GM21526 (cell line): ENCODE data around the gene YKT6.
A peak's percentile ranks its signal among the peaks of the same experiment; 100 is the strongest.

Experiments used
- ATAC-seq: cut with Tn5 transposase; IDR thresholded peaks from one replicate; pipeline ENCODE4 v1.9.1; 2021; ENCODE audit warnings: moderate library complexity; ENCODE audit not compliant: unreplicated experiment, low FRiP score

YKT6 gene

GRCh38 chr7:44200699-44201461, at the start of gene YKT6:
Gene YKT6, plus strand, starts transcription at chr7:44200978. Its CDS starts 158 bp downstream, at chr7:44201136.
- peak; percentile 98 for ATAC-seq

GRCh38 chr7:44151956-44152355, 48.8 kb upstream of the YKT6 start:
- no peak for ATAC-seq

- no peak for ATAC-seq
These were observed 47.5 kb upstream of the YKT6 start for GRCh38 chr7:44152971-44153947.

GRCh38 chr7:44153948-44154335, 46.8 kb upstream of the YKT6 start:
- ATAC-seq = no peak

GRCh38 chr7:44154703-44155102, 46.1 kb upstream of the YKT6 start:
- no peak for ATAC-seq

- no peak for ATAC-seq
These were observed 45.3 kb upstream of the YKT6 start for GRCh38 chr7:44155191-44156185.

- no peak for ATAC-seq
These were observed 44.2 kb upstream of the YKT6 start for GRCh38 chr7:44156453-44157010.

GRCh38 chr7:44157116-44158080, 43.4 kb upstream of the YKT6 start:
- no peak for ATAC-seq

- no peak for ATAC-seq
These were observed 42.5 kb upstream of the YKT6 start for GRCh38 chr7:44158096-44158872.

GRCh38 chr7:44158873-44159631, 41.7 kb upstream of the YKT6 start:
- ATAC-seq = no peak

GRCh38 chr7:44159824-44160630, 40.8 kb upstream of the YKT6 start:
- no peak for ATAC-seq

GRCh38 chr7:44161371-44161770, 39.4 kb upstream of the YKT6 start:
- ATAC-seq = no peak

GRCh38 chr7:44162179-44162578, 38.6 kb upstream of the YKT6 start:
- ATAC-seq = no peak

- ATAC-seq = no peak
These were observed 37.9 kb upstream of the YKT6 start for GRCh38 chr7:44162785-44163395.

GRCh38 chr7:44163591-44163990, 37.2 kb upstream of the YKT6 start:
- no peak for ATAC-seq

GRCh38 chr7:44167920-44168319, 32.9 kb upstream of the YKT6 start:
- ATAC-seq = peak; percentile 49
